ENCODE measurements around the gene NCBP2. TPM values are rescaled to one million over a fixed set of nuclear protein-coding genes. Genes with fewer than 3 reads are reported as not detected.
A peak's percentile ranks its signal among the peaks of the same experiment; 100 is the strongest.

Gene NCBP2
- total RNA-seq, 1 donor from 2014 or later, result 94.9 TPM

GRCh38 chr3:196941729-196942225 is 551 bp downstream of the NCBP2 start:
- peak; percentile 33 for DNase-seq (ENCODE audit: low read depth)

DNA sequence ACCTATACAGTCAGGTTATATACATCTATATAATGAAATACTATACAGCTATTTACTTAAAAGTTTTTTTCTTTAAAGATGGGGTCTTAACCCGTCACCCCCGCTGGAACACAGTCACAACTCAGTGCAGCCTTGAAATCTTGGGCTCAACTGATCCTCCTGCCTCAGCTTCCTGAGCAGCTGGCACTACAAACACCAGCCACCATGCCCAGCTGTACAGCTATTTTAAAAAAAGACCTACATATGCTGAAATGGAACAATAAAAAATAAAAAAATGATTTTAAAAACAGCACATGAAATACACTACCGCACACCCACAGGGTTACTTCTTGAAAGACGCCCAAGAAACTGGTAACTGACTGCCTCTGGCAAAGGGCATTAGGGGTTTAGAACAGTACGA is 3.8 kb downstream of the NCBP2 start:
- DNase-seq (ENCODE audit: low read depth), result no peak

GRCh38 chr3:196938124-196938523 is 4.2 kb downstream of the NCBP2 start:
- DNase-seq (ENCODE audit: low read depth), result no peak

- DNase-seq (ENCODE audit: low read depth), result no peak
These were observed 6.0 kb downstream of the NCBP2 start for GRCh38 chr3:196936288-196936687.

DNA sequence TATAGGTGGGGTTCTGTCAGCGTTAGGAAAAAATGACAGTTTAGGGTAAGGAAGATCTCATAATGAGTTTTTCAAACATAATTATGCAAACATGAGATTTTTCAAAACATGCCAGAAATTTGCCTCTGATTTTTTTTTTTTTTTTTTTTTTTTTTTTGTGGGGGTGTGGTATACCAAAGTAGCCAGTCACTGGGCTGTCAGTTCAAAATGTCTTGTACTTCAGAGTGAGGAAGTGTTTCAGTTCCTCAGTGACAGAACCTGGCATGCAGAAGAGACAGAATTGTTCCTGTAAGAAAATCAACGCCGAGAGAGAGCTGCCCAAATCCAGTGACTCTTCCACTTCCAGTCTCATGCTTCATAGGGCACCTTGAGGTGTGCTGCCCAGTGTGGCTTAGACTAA is 9.7 kb downstream of the NCBP2 start:
- no peak for DNase-seq (ENCODE audit: low read depth)

- DNase-seq (ENCODE audit: low read depth), result no peak
These were observed 10.3 kb downstream of the NCBP2 start for GRCh38 chr3:196931828-196932587.

GRCh38 chr3:196931157-196931556 is 11.2 kb downstream of the NCBP2 start:
- DNase-seq (ENCODE audit: low read depth), result no peak

DNA sequence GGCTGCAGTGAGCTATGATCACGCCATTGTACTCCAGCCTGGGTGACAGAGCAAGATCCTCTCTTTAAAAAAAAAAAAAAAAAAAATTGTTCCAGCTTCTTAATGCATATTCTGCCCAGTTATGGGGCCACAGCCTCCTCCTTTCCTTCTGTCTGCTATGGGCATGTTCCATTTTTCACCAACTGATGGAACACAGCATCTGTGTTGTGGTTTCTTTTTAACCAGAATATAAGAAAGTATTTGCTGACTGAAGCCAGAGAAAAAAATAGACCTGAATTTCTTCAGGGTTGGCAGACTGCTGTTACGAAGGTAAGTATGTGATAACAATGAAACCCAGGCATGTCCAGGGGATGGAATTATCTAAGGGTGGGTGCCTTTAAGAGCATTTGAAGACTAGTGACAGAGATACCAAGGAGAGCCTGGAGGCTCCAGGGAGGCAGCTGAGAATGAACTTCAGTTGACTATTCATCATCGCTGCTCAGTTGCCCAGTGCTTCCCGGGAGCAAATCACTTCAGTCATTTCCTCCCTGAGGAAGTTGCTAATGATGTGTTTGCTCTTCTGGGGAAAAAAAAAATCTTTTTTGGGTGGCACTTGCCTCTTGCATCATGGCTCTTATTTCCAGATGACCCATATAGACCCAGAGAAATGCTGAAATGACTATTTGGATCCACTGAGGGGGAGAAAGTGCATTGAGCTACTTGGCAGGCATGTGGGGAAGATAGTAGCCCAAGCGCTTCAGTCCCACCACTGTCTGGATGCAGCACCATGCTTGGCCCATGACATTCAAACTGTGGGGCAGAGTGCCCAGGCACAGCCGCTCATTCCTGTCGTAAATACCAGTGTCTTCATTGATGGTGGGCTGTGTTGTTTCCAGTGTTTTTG is 14.5 kb downstream of the NCBP2 start:
- no peak for DNase-seq (ENCODE audit: low read depth)

- no peak for DNase-seq (ENCODE audit: low read depth)
These were observed 21.6 kb downstream of the NCBP2 start for GRCh38 chr3:196920733-196921132.

GRCh38 chr3:196918968-196919367 is 23.4 kb downstream of the NCBP2 start:
- DNase-seq (ENCODE audit: low read depth), result no peak

DNA sequence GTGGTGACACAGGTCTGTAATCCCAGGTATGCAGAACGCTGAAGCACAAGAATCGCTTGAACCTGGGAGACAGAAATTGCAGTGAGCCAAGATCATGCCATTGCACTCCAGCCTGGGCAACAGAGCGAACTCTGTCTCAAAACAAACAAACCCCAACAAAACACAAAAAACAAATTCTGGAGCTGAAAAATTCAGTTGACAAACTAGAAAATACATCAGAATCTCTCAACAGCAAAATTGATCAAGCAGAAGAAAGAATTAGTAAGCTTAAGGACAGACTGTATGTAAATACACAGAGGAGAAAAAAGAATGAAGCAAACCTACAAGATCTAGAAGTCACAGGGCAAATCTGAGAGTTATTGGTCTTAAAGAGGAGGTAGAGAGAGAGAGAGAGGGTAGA is 25.3 kb downstream of the NCBP2 start:
- DNase-seq (ENCODE audit: low read depth), result no peak

DNA sequence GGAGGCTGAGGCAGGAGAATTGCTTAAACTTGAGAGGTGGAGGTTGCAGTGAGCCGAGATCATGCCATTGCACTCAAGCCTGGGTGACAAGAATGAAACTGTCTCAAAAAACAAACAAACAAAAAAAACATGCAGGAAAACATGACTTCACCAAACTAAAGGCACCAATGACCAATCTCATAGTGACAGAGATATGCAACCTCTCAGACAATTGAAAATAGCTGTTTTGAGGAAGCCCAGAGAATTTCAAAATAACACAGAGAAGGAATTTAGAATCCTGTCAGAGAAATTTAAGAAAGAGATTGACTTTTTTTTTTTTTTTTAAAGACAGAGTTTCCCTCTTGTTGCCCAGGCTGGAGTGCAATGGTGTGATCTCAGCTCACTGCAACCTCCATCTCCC is 26.1 kb downstream of the NCBP2 start:
- no peak for DNase-seq (ENCODE audit: low read depth)

DNA sequence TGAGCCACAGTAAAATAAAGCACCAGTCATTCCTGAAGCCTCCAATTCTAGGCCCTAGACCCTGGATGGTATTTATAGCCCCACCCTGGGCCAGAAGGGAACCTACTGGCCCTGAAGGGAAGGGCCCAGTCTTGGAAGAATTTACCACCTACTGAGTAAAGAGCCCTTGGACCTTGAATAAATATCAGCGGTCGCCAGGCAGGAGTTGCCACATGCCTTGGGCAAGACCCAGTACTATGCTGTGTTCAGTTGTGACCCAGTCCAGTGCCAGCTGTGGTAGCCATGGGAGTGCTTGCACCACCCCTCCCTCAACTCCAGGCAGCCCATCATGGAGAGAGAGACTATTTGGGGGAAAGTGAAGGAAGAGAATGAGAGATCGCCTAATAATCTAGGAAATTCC is 27.0 kb downstream of the NCBP2 start:
- DNase-seq (ENCODE audit: low read depth), result no peak

DNA sequence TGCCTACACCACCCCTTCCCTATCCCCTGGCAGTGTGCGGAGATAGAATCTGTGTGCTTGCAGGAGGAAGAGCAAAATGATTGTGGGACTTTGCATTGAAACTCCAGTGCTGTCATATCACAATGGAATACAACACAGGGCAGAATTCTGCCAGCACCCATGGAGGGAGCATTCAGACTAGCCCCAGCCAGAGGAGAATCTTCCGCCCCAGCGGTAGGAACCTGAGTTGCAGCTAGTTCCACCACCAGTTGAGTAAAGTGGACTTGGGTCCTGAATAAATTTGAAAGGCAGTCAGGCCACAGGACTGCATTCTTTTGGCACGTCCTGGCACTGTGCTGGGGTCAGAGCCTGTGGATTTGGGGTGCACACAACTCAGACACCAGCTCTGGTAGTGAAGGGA is 27.5 kb downstream of the NCBP2 start:
- DNase-seq (ENCODE audit: low read depth), result no peak

DNA sequence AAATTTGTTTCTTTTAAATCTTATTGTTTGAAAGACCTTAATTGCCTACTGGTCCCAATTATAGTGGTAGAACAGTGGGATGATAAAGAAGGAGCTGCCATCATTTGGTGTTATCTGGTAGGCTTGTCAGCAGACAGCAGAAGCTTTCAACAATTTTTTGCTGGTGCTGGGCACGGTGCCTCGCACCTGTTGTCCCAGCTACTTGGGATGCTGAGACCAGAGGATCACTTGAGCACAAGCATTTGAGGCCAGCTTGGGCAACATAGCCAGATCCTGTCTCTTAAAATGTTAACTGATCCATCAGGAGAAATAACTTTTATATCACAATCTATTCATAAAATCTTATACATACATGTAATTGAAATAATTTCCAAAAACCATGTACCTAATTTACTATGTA is 38.6 kb downstream of the NCBP2 start:
- no peak for DNase-seq (ENCODE audit: low read depth)

- no peak for DNase-seq (ENCODE audit: low read depth)
These were observed 40.0 kb downstream of the NCBP2 start for GRCh38 chr3:196902296-196902695.

- DNase-seq (ENCODE audit: low read depth), result no peak
These were observed 40.6 kb downstream of the NCBP2 start for GRCh38 chr3:196901768-196902167.

GRCh38 chr3:196896229-196896628 is 46.1 kb downstream of the NCBP2 start:
- DNase-seq (ENCODE audit: low read depth), result no peak

GRCh38 chr3:196894557-196895295 is 47.6 kb downstream of the NCBP2 start:
- no peak for DNase-seq (ENCODE audit: low read depth)

- no peak for DNase-seq (ENCODE audit: low read depth)
These were observed 52.3 kb downstream of the NCBP2 start for GRCh38 chr3:196889844-196890708.

DNA sequence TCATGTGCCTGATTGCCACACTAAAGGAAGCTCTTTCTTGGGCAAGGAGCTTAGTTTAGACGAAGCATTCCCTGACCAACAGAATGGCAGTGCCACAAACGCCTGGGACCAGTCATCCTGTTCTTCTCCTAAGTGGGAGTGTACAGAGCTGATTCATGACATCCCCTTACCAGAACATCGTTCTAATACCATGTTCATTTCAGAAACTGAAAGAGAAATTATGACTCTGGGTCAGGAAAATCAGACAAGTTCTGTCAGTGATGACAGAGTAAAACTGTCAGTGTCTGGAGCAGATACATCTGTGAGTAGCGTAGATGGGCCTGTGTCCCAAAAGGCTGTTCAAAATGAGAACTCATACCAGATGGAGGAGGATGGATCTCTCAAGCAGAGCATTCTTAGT is 56.2 kb downstream of the NCBP2 start:
- no peak for DNase-seq (ENCODE audit: low read depth)

Measured in renal cortical epithelial cell (primary cell).